HG03558 (cell line): Measurements from ENCODE around the gene CSH1.
"Not testable (repeated sequence)": the region's sequence is repeated elsewhere in the genome, so short reads cannot be mapped to it uniquely, and the experiment has no call there.

ENCODE experiments used
- ATAC-seq: cut with Tn5 transposase; IDR thresholded peaks from one replicate; pipeline ENCODE4 v1.9.1; 2021; ENCODE audit warnings: moderate number of reproducible peaks; ENCODE audit not compliant: unreplicated experiment; ENCODE audit errors: extremely low read depth

CSH1 gene

DNA sequence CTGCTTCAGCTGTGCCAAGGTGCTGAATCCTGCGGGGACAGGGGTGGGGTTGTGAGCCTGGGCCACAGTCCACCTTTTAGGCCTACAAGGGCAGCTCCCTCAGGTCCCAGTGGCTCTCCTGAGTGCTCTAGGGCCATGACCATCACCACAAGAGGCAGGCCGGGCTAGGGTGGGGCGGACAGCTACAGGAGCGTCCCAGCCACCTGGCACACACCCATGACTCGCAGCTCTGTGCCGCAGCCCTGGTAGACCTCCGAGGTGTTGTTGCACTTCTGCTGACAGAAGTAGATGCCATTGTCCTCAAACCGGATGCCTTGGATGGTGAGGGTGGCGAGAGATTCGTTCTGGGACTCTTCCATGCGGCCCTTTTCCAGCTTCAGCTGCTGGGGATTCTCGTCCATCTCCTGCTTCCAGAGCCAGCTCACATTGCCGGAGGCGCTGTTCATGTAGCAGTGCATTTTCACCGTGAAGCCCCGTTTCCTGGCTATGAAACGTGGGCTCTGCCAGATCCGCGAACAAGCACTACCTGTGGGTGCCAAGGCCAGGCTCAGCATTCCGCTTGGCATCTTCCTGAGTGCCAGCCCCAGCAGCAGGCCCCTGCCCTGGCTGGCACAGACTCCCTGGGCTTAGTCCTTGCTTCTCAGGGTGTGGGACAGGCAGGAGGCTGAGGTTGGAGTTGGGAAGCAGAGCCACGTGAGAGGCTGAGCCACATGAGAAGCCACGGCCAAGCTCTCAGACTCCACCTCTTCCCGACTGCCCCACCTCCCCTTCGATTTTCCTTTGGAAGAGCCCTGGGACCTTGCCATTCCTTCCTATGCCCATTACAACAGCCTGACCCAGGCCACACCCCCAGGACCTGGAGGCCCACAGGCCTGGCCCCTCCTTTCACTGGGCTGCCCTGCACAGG lies 33.7 kb upstream of the CSH1 start:
- no peak for ATAC-seq

- ATAC-seq, result no peak
Measured at GRCh38 chr17:63928966-63929695, 32.8 kb upstream of the CSH1 start.

- ATAC-seq, result no peak
Measured at GRCh38 chr17:63928172-63928666, 31.8 kb upstream of the CSH1 start.

DNA sequence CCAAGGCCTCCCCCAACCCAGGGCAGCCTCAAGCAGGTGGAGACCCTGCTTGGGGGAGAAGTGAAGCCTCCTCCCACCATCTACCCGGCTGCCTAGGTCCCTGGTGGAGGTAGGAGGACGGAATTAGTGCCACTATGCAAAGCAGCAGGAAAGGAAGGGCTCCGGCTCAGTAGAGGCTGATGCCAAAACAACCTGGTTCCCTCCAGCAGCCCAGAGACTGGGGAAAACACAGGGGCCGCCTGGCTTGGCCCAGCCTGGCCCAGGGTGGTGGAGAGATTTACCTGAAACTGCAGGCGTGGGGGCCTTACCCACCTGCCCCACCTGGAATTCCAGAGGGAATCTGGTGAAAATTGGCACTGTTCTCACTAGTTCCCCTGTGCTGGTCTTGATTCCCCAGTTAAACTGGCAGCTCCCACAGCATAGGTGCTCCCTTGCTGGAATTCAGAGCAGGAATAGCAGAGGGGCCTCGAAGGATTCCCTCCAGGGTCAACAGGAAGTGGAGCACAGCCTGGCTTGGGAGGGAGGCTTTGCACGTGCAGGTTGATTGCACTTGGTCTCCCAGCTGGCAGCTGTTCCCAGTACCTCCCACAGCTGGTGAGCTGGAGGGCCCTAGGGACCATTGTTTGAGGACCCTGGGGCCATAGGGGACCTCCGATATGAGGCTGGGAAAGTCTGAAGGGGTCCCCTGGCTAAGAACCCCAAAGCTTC lies 31.2 kb upstream of the CSH1 start:
- ATAC-seq, result no peak

- no peak for ATAC-seq
Measured at GRCh38 chr17:63926164-63926563, 29.8 kb upstream of the CSH1 start.

DNA sequence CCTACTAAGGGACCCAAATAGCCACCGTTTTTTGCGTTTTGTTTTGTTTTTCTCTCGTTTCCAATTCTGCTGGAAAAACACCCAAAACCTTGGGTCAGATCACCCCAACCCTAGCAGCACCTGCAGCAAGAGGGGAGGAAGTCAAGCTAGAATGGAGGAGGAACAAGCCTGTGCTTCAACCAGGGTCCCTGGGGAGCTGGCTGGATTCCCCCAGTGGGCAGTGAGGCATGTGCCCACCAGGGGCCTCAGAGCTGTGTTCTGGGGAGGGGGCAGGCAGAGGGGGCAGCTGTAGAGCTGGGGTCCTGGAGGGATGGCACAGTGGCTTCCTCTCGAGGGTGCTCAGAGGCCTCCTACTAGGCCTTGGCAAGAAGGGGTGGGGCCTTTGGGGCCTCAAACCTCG lies 29.2 kb upstream of the CSH1 start:
- no peak for ATAC-seq

GRCh38 chr17:63922402-63922801 lies 26.0 kb upstream of the CSH1 start:
- not testable (repeated sequence) for ATAC-seq

GRCh38 chr17:63920779-63921178 lies 24.4 kb upstream of the CSH1 start:
- not testable (repeated sequence) for ATAC-seq

DNA sequence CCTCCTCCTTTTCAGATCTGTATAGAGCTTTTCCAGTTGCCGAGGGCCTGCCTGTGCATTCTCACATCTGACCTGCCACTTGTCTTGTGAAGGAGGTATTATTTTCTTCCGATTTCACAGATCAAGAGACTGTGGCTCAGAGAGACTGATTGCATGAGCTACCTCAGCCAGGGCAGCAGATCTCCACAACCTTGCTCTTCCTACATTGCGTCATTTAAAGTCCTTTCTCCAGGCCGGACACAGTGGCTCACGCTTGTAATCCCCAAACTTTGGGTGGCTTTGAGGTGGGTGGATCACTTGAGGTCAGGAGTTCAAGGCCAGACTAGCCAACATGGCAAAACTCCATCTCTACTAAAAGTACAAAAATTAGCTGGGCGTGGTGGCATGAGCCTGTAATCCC lies 23.7 kb upstream of the CSH1 start:
- not testable (repeated sequence) for ATAC-seq

- no peak for ATAC-seq
Measured at GRCh38 chr17:63919311-63919723, 22.9 kb upstream of the CSH1 start.

GRCh38 chr17:63918789-63919305 lies 22.5 kb upstream of the CSH1 start, which contains the start of gene GH1:
TSS of gene GH1 (minus strand) at chr17:63918839. CDS start at chr17:63918776, 63 bp downstream.
- not testable (repeated sequence) for ATAC-seq

- ATAC-seq, result no peak
Measured at GRCh38 chr17:63918305-63918704, 21.9 kb upstream of the CSH1 start.

DNA sequence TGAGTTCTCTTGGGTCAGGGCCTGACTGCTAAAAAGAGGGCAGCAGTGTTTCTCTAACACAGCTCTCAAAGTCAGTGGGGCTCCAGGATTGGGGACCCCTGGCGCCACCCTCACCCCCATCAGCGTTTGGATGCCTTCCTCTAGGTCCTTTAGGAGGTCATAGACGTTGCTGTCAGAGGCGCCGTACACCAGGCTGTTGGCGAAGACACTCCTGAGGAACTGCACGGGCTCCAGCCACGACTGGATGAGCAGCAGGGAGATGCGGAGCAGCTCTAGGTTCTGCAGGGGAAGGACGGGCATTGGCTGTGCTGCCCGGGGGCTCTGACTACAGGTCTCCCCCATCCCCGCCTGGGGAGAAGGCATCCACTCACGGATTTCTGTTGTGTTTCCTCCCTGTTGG lies 21.3 kb upstream of the CSH1 start:
- no peak for ATAC-seq

DNA sequence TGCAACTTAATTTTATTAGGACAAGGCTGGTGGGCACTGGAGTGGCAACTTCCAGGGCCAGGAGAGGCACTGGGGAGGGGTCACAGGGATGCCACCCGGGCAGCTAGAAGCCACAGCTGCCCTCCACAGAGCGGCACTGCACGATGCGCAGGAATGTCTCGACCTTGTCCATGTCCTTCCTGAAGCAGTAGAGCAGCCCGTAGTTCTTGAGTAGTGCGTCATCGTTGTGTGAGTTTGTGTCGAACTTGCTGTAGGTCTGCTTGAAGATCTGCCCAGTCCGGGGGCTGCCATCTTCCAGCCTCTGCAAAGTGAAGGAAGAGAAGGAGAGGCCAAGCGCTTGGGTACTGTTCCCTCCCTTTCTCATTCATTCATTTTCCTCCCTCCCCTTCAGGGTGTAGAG lies 20.8 kb upstream of the CSH1 start:
- not testable (repeated sequence) for ATAC-seq

- no peak for ATAC-seq
Measured at GRCh38 chr17:63916566-63917185, 20.3 kb upstream of the CSH1 start.

DNA sequence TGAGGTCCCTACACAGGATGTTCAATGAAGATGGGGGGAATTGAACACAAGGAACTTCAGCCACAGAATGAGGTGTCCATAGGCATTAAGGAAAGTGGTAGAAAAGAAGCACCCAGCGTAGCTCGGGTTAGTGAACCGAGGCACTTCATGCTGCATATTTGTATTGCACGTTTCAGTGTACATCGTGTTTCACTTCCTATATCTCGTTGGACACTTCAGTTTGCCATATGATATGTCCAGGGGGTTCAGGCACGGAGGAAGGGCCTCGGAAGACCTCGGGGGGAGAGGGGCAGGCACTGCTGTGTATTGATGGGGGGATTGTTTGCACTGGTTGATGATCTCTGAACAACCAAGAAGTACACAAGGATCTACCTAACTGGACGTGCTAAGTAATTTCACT lies 19.4 kb upstream of the CSH1 start:
- ATAC-seq, result not testable (repeated sequence)

DNA sequence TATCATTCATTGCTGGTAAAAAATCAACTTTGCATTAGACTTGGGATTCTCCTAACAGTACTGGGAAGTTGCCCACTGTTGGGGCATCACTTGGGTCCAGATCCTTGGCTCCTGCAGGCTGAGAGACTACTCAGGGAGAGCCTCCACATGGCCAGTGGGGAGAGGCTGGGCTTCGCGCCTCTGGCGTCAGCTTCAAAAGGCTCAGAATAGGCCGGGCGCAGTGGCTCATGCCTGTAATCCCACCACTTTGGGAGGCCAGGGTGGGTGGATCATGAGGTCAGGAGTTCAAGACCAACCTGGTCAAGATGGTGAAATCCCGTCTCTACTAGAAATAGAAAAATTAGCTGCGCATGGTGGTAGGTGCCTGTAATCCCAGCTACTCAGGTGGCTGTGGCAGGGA lies 18.1 kb upstream of the CSH1 start:
- ATAC-seq, result no peak

DNA sequence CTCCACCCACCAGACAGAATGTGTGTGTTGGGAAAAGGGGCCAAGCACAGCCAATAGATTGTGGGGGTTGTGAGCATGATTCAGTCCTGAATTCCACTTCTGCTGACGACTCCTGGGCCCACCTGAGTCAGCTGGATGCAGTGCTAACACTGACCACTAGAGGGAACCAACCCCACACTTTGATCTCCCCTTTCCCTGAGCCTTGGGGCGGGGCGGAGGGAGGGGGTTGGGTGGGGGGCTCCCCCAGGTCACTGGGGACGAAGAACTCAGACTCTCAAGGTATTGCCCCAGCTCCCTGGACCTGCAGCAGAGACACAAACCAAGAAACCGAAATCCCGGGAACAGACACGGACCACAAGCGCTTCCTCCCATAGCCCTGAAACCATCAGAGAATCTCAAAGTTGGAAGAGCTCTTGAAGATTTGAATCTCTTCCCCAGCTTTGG lies 15.3 kb upstream of the CSH1 start:
- no peak for ATAC-seq

DNA sequence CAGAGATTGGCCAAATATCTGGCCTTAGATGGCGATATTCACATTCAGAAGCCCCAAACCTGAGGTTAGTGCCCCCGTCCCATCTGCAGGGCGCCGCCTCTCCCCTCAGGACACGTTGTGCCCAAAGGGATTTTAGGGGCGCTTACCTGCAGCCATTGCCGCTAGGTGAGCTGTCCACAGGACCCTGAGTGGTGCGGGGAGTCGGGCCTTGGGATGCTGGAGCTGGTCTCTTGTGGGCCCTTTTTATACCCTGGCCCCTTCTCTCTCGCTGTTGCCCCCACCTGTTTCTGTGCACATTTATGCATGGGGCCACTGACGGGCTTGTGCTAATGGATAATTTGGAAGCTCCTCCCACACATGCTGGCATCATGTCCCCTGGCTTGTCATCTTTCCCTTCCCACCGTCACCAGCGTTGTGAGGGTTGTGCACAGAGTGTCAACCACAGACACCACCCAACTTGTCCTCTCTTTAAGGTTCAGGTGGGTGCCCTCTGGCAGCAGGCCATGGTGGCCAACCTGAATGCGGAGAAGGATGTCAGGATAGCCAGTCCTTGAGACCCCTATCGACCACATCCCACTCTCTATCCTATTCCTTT lies 14.8 kb upstream of the CSH1 start, which contains the start of gene CSHL1:
Gene CSHL1, minus strand, starts transcription at position 218 of the 595 bp plus-strand sequence. Its CDS starts 62 bp downstream, at position 156.
- ATAC-seq, result no peak
